MM.1S (cell line): Measurements from ENCODE around the gene PRKCZ.

Experiments used
- EZH2 ChIP-seq: fragments of 300-600 bp; sonication (generic); optimal IDR thresholded peaks from 2 replicates; pipeline ENCODE3; 2017; ENCODE audit warnings: low read depth, mild to moderate bottlenecking, antibody characterized with exemption, low read length, mixed read lengths
- TF ChIP-seq, protein P1 (sequence below): fragments of 300-600 bp; sonication (generic); IDR thresholded peaks from 2 replicates; pipeline ENCODE4 v1.5.1; 2016; ENCODE audit warnings: antibody characterized with exemption, low read length, mixed read lengths

GRCh38 chr1:2105781-2106524 lies 55.7 kb downstream of the PRKCZ start:
- no peak for TF ChIP-seq EZH2
- TF ChIP-seq, protein P1, sequence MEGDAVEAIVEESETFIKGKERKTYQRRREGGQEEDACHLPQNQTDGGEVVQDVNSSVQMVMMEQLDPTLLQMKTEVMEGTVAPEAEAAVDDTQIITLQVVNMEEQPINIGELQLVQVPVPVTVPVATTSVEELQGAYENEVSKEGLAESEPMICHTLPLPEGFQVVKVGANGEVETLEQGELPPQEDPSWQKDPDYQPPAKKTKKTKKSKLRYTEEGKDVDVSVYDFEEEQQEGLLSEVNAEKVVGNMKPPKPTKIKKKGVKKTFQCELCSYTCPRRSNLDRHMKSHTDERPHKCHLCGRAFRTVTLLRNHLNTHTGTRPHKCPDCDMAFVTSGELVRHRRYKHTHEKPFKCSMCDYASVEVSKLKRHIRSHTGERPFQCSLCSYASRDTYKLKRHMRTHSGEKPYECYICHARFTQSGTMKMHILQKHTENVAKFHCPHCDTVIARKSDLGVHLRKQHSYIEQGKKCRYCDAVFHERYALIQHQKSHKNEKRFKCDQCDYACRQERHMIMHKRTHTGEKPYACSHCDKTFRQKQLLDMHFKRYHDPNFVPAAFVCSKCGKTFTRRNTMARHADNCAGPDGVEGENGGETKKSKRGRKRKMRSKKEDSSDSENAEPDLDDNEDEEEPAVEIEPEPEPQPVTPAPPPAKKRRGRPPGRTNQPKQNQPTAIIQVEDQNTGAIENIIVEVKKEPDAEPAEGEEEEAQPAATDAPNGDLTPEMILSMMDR, result no peak
